Fibroblast of lung (primary cell): ENCODE measurements around the gene GNAL.

Experiments
- CTCF ChIP-seq, 2 donors: IDR thresholded peaks in 1 of 2; conservative IDR thresholded peaks in 1 of 2; 1 replicate in 1 of 2; 2 replicates in 1 of 2; pipeline ENCODE4 v1.5.1; 2011 to 2012; ENCODE audit warnings: low read length in 2 of 2, control low read depth in 1 of 2, inconsistent platforms in 1 of 2, low read depth in 1 of 2, mild to moderate bottlenecking in 1 of 2
- EZH2 ChIP-seq: IDR thresholded peaks from 2 replicates; pipeline ENCODE4 v1.5.1; 2012; ENCODE audit warnings: low read length, control low read depth, mild to moderate bottlenecking; ENCODE audit errors: missing control alignments

- no peak for TF ChIP-seq CTCF (conservative IDR thresholded peaks at IDR 0.05 in 1 of 2, IDR thresholded peaks at IDR 0.05 in 1 of 2; ENCODE audit: low read depth in 1 of 2, low read length in 2 of 2)
- TF ChIP-seq EZH2 = no peak
Measured at GRCh38 chr18:11885278-11885947, 196.3 kb downstream of the GNAL start.
